ENCODE results near the gene TSPAN18.

DNA sequence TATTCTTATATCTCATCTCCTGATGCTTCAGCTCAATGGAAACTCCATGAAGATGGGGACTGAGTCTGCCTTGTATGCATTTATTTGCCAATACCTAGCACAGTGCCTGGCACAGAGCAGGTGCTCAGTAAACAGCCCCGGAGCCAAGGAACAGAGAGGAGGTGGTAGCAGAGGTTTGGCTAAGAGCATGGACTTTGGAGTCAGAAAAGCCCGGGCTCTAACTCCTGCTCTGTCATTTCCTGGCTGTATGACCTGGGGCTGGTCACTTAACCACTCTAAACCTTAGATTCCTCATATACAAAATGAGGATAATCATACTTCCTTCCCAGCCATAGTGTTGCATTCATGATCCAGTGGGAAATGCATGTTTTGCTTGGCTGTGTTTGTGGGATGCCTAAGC is 187.3 kb downstream of the TSPAN18 start:
- no peak for TF ChIP-seq EZH2 (IDR thresholded peaks at IDR 0.05; ENCODE audit: borderline replicate concordance, low read length)
- TF ChIP-seq, protein P1, sequence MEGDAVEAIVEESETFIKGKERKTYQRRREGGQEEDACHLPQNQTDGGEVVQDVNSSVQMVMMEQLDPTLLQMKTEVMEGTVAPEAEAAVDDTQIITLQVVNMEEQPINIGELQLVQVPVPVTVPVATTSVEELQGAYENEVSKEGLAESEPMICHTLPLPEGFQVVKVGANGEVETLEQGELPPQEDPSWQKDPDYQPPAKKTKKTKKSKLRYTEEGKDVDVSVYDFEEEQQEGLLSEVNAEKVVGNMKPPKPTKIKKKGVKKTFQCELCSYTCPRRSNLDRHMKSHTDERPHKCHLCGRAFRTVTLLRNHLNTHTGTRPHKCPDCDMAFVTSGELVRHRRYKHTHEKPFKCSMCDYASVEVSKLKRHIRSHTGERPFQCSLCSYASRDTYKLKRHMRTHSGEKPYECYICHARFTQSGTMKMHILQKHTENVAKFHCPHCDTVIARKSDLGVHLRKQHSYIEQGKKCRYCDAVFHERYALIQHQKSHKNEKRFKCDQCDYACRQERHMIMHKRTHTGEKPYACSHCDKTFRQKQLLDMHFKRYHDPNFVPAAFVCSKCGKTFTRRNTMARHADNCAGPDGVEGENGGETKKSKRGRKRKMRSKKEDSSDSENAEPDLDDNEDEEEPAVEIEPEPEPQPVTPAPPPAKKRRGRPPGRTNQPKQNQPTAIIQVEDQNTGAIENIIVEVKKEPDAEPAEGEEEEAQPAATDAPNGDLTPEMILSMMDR (IDR thresholded peaks at IDR 0.05; ENCODE audit: low read length): no peak

Measured in OCI-LY1 (cell line).